GOT3 (cell line): ENCODE results near the gene CRYBG2.
"Not testable (repeated sequence)": the region's sequence is repeated elsewhere in the genome, so short reads cannot be mapped to it uniquely, and the experiment has no call there.

Experiments used
- DNase-seq: peaks from one replicate; lab custom pipeline; 2025; ENCODE audit warnings: mixed read lengths; lab: John Stamatoyannopoulos, UW

The CRYBG2 gene

DNA sequence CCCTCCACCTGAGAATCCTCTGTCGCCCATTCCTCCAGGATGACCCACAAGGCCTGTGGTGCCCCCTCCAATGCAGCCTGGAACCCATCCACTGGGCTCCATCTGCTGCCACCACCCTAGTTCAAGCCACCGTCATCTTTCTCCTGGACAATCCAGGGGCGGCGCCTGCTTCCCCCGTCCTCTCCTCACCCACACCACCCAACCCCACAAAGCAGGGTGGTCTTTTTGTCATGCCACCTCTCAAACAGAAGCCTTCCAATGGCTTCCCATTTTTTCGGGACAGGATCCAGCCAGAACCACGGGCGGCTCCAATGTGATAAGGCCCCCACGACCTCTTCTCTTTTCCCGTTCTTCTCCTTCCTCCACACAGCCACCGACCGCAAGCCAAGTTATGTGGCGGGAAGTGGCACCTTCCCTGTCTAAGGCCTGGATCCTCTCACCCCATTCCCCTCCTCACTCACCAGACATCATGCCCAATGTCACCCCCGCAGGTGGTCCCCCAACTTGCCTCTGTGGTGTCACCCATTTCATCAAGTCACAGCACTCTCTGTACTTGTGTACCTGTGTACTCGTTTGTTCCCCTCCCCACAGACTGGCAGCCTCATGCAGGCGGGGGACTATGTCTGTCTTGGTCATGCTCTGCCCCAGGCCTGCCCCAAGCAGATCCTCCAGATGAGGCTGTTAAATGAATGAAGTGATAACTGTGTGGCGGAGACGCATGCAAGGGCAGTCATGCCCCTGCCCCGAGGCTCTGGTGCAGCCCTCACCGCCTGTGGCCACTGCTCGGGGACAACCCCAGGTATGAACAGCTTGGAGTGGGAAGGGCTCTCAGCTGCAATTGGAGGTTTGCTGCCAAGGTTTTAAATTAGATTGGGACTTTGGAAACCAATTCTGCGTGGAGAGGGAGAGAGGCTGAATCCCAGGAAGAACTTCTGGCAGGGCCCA lies 58.5 kb downstream of the CRYBG2 start:
- no peak for DNase-seq

DNA sequence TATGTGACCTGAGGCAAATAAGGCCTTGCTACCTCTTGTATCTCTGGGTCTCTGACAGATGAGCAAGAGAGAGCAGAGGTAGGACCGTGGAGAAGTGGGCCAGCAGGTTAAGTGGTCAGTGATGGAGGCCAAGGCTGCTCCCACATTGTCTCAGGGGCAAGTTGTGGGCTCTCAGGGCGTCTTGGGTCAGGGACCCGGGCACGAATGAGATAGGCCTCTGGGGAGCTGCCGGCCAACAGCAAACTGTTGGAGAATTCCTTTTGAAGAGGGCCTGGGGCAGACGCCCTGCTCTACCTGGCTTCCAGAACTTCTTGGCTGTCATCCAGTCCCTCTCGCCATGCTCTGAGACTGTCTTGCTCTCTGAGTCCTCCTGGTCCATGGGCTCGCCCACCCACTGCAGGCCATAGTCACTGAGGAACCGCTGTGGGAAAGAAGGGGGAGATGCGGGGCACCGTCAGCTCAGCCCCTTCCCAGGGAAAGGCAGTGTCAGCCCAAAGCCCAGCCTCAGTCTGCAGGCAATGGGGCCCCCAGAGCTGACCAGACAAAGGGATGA lies 59.9 kb downstream of the CRYBG2 start:
- no peak for DNase-seq

DNA sequence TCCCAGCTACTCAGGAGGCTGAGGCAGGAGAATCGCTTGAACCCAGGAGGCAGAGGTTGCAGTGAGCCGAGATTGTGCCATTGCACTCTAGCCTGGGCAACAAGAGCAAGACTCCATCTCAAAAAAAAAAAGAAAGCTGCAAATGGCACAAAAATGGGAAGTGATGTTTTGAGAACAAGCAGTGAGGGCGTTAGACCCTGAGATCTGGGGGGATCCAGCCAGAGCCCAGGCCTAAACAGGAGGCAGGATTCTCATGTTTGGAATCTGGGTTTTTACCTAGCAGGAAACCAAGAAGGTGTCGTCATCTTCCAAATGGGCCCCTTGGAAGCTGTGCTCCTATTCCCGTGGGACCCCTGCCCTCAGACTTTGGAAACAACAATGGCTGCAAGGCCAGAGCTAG lies 61.2 kb downstream of the CRYBG2 start:
- DNase-seq: not testable (repeated sequence)

DNA sequence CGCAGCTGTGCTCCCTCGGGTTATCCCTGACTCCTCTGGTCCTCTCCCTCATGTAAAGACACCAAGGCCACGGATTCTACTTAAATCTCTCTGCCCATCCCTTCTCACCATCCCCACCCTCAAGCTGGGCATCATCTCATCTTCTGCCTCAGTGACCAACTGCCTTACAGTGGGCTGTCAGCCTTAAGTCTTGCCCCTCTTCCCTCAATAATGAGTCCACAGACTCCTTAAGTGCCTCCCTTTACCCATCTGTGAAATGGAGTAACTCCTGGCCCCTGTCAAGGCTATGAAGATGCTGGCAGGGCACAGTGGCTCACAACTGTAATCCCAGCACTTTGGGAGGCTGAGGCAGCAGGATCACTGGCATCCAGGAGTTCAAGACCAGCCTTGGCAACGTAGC lies 62.0 kb downstream of the CRYBG2 start:
- DNase-seq: no peak

DNA sequence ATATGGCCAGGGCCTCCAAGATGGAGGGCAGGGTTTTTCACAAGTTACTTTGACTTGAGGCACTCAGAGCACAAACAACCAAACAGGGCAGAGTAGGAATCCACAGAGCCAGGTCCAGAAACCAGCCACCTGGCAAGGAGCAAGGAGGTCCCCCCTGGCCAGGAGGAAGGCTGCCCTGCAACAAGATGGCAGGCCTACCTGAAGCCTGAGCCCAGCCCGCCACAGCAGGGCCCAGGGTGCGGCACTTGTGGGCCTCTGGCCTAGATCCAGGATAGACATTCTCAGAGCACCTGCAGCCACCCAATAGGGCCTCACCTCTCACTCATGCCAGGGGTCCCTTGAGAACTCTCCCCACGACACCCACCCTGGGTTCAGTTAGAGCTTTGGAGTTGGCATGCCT lies 62.5 kb downstream of the CRYBG2 start:
- no peak for DNase-seq

DNA sequence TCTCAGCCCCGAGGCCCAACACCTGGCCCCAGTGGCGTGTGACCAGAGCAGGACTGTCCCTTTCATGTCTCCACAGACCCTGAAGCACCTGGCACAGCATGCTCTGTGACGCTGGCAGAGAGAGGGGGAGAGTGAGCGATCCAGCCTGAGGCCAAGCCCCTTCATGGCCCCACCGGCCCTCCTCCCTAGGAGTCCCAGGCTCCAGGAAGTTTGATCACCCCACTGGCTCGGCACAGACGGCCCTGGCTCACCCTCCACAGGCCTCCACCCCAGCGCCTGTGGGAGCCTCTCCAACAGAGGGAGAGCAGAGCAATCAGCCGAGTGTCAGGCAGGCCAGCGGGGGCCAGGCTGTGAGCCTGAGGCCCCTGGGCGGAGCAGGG lies 63.1 kb downstream of the CRYBG2 start:
- DNase-seq: no peak

DNA sequence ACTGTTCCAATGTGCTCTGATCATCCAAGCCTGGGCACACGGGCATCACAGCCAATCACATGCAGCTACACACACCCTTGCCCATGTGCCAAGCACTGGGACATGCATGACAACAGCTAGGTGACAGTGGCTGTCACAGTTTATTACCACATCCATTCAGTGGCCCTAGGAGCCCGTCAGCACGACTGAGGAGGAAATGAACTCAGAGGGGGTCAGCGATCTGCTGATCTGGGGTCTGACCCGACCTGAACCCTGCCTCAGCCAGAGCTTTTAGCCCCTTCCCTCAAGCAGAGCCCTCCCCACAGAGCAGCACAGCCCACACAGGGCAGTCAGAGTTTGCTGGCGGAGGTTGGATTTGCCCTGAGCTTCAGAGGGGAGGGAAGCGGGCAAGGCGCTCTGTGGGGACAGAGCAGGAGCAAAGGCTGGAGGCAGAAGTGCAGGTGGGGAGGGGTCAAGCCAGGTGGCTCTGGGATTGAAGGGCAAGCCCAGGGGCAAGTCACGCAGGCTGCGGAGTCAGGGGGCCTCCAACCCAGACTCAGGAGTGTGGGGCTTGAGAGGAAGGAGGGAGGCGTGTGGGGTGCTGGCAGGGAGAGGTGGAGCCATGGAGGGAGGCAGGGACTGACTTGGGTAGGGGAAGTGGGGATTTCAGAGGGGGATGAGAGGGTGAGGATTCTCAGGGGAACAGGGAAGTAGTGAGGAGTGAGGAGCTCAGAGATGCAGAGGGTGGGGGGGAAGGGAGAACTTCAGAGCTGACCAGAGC lies 63.6 kb downstream of the CRYBG2 start:
- no peak for DNase-seq

DNA sequence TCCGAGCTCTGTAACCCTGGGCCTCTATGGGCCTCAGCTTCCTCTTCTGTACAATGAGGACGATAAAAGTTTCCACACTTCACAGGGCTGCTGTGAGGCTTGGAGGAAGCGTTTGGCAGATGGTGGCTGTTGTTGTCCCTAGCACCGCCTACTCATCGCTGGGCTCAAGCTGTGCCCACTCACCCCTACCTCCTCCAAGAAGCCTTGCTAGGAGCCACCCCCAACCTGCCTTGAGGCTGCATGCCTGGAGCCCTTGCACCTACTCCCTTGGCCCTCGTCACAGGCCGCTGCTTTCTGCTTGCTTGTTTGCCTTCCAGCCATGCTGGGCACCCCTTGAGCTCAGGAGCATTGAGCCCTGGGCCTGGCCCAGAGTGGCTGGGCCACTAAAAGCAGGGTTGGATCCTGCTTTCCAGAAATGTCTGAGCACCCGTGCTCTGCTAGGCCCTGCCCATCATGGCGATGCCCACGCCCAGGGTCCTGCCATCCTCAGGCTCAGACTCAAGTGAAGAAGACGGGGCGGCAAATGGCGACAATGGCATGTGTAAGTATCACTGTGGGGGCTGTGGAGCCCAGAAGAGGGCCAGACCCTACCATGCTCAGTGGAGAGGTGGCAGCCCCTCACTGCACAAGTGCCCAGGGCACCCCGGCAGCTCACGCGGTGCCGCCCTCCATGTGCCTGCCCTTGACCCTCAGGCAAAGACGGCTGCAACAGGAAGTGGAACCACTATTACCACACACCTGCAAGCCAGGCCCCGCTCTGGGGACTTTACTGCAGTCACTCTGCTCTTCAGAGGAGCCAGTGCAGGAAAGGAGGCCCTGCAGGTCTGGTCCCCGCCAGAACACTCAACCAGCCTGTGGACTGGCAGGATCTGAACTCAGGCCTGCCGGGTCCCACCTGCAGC lies 64.5 kb downstream of the CRYBG2 start:
- DNase-seq: no peak

DNA sequence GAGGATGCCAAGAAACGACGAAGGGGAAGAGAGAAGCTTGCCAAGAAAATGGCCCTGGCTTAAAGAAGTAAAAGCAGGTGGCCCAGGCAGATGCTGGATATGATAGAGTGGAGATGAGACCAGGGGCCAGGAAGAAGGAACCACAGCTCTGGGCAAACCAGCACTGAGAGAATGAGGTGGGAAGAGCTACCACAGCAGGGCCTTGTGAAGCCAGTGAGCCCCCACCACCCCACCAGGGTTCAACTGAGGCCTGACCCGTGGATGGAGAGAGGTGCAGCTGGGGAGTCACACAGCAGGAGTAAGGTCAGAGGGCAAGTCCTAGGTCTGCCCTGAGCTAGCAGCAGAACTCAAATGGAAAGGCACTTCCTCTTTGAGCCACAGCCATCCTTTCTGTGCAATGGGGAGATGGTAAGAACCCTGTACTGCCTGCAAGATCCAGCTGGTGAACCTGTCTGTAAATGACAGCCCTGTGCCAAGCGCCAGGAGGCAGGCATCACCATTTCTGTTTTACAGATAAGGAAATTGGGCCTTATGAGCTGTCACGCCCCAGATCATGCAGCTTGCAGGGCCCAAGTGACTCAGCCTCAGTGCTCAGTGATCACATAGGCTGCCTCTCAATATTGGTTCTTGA lies 65.5 kb downstream of the CRYBG2 start:
- no peak for DNase-seq

DNA sequence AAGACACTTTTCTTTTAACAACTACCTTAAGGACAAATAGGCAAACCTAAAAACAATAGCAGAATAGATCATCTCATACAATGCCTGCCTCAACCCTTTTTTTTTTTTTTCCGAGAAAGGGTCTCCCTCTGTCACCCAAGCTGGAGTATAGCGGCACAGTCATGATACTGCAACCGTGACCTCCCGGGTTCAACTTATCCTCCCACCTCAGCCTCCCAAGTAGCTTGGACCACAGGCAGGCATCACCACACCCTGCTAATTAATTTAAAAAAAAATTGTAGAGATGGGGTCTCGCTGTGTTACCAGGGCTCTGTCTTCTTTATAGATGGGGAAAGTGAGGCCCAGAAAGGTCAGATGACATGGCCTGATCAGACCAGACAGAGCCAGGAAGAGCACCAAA lies 66.1 kb downstream of the CRYBG2 start:
- no peak for DNase-seq

DNA sequence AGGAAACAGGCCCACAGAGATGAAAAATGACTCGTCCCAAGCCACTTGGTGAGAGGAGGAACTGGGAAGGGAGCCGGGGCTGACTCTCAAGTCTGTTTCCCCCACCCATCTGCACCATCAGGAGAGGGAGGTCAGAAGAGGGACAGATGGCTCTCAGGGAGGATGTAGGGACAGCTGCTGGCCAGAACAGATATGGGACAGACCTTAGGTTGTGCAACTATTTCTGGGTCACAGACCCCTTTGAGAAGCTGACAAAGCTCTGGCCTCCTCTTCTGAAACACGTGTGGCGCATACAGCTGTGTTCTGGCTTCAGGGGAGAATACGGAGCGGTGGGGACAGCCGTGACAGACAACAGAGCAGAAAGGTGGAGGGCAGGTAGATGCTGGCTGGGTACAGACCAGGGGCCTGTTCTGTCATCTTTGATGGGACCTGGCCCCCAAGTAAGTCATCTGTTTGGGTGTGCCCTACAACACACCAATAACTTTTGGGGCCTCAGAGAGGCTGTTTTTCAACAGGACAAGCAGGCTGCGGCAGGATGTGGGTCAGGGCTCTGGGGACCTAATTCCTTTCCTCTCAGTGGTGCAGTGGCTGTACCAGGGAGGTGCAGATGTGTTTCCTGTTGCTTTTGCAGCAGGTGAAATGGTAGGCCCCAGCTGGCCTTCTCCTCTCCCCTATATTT lies 66.8 kb downstream of the CRYBG2 start:
- DNase-seq: no peak

DNA sequence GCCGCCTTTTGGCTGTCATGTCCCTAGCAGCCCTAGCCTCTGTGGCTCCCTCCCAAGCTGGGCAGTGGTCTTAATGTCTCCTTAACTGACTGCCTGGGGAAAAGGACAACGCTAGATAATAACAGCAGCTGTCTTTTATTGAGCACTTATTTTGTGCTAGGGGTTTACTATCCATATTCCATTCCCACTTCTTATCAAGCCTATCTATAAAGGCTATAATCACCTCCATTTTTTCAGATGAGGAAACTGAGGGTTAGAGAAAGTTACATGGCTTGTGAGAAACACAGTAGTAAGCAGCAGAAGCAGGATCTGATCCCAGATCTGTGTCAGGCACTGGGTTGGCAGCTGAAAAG lies 67.9 kb downstream of the CRYBG2 start:
- DNase-seq: no peak

DNA sequence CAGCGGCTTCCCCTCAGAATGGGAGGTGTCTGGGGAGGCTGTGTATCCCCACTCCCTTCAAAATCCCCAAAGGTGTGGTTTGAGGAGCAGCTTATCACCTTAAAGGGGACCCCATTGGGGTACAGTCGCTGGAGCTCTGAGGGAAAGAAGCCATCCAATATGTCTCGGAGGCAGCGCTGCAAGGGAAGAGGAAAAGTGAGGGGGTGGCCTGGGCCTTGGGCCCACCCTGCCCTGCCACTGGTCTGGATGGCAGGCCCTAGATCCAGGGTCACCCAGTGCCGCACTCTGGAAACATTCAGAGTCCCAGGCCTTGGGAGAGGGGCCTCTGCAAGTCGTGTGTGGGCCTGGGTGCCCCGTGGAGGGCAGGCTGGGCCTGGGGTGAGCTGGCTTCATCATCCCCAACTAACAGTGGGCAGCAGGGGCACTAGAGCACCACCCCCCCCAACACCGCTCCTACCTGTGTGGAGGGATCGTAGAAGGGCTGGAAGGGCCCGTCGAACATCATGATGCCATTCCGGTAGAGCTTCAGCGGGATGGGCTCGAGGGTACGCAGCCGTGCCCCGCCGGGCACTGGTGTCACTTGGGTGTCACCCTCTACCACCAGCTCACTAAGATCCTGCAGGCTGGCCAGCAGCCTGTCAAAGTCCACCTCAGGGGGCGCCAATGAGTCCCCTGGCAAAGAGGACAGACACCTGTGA lies 68.4 kb downstream of the CRYBG2 start:
- no peak for DNase-seq

DNA sequence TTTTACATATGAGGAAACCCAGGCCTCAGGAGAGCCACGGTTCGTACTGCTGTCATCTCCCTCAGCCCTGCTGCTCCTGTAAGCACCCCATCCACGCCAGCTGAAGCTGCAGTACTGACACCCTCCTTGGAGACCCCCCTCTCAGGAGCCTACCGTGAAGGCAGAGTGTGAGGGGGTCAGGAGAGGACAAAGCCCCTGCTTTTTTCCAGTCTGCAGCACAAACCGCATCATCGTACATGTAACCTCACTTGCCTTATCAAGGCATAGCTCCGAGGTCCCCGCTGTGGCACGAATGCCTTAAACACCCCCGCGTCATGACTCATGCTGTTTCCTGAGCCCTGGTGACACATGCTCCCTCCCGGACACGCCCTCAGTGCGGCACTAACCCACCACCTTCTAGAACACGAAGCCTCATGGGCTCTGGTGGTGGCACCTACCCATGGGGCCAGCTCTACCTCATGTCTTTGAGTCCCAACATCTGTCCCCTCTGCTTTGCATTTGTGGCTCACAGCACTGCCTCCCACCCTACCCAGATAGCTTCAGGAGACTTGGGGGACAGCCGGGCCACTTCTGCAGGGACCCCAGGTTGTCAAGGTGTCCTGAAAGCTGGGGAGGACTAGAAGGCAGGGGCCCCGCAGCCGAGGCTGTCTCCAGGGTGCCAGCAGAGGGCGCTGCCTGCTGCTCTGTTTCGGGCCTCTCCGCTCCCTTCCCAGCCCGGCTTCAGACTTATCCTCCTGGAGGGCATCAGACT lies 69.2 kb downstream of the CRYBG2 start:
- peak; percentile 65 for DNase-seq

DNA sequence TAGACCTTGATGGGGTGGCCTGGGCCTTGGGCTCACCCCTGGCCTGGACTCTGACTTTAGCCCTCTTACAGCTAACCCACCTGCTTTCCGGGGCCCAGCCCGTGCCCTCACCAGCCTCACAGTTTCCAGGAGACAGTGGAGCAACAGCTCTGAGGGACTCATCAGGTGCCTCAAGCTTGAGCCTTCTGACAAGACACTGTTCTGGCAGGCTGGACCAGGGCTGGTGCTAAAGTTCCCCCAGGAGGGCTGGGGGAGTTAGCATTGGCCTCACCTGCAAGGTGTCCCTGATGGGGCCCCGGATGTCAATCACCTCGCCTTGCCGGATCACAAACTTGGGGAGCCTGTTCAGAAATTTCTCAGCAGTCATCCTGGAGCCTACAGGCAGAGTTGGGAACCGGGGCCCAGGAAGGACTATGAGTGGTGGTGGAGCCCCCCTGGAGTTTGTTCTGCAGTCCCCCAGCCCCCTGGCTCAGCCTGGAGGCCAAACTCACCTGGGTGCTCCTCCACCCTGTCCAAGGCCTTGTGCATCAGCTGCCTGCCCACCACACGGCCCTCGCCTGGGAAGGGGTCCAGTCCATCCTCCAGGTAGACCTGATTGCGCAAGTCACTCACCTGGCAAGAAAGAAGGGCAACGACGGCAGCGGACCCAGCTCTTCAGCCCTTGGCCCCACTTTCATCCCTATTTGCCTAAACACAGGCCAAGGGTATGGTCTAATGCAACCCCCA lies 69.9 kb downstream of the CRYBG2 start:
- no peak for DNase-seq

DNA sequence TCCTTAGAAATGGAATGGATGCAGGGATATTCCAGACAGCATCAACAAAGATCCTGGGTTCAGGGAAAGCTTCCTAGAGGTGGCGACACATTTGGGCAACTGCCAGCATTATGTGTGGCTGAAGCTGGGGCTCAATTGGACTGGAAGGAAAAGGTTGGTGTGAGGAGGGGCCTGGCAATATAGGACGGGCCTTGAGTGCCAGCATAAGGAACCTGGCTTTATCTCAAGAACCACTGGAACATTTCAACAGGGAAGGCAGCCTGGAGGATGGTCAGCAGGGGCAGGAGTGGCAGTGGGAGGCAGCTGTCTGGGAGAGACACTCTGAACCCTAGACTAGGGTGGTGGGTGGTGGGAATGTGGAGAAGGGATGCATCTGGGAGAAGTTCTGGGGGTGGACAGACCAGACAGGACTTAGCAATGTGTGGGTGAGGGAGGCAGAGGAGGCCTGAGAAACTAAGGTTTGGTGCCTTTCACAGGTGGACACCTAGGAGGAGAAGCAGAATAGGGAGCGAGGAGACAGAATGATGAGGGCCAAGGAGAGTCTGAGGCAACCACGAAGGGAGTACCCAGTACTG lies 70.6 kb downstream of the CRYBG2 start:
- DNase-seq: no peak

DNA sequence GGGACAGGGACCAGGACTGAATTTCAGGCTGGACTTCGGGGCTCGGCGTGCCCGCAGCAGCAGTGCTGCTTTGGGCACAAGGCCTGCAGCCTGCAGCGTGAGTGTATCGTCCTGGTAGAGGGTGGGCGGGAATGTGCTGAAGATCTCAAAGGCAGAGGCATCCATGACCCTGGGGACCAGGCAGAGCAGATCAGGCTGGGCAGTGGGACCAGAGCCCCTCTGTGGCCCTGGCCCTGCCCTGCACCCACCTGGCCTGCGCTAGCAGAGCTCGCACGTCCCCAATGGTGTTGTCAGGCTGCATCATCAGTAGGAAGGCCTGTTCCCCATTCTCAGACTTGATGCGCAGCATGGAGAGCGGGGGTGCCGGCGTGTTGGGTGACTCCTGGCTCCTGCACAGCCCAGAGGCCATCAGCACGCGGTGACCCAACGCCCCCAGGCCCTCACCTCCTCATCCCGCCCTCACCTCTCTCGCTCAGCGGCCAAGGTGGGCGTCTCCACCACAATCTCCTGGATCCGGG lies 71.5 kb downstream of the CRYBG2 start:
- DNase-seq: no peak

DNA sequence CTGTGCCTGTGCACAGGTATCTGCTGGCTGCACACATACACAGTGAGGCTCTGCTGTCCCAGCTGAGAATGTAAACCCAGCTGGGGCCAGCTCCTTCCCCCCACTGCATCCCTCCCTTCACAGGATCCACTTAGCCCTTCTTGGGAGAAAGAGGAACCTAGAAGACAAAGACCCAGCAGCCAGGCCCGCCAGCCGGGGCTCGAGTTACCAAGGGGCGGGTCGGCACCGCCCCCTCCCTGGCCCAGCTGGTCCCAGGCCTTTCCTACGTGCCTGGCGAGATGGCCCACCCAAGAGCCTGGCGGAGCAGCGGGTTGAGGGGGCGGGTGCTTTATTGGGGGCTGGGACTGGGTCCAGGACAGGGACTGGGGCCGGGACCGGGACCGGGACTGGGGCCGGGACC lies 72.0 kb downstream of the CRYBG2 start:
- DNase-seq: no peak
